Trophoblast cell (in vitro differentiated cells and primary cell): ENCODE results near the gene HIP1R.

Experiments
- DNase-seq, 2 donors: peaks; one replicate each; pipeline ENCODE4 v3.0.0-alpha.2; 2016
- H2AFZ ChIP-seq: 2 replicates; pipeline ENCODE4 v1.6.1; 2013; ENCODE audit warnings: low read length, moderate library complexity, mild to moderate bottlenecking; ENCODE audit not compliant: insufficient read depth, poor library complexity
- H2AK5ac ChIP-seq: 2 replicates; pipeline ENCODE4 v1.6.1; 2013; ENCODE audit warnings: mild to moderate bottlenecking, low read length
- H2BK120ac ChIP-seq: 2 replicates; pipeline ENCODE4 v1.6.1; 2013; ENCODE audit warnings: low read length, mild to moderate bottlenecking, moderate library complexity; ENCODE audit not compliant: insufficient read depth, poor library complexity
- H2BK12ac ChIP-seq: 2 replicates; pipeline ENCODE4 v1.6.1; 2013; ENCODE audit warnings: mild to moderate bottlenecking, low read length, moderate library complexity
- H2BK5ac ChIP-seq: 2 replicates; pipeline ENCODE4 v1.6.1; 2013; ENCODE audit warnings: low read length, low read depth, moderate library complexity, mild to moderate bottlenecking; ENCODE audit not compliant: poor library complexity
- H3K14ac ChIP-seq: 2 replicates; pipeline ENCODE4 v1.6.1; 2013; ENCODE audit warnings: mild to moderate bottlenecking, low read length
- H3K18ac ChIP-seq: 2 replicates; pipeline ENCODE4 v1.6.1; 2013; ENCODE audit warnings: mild to moderate bottlenecking, low read length
- H3K23ac ChIP-seq: 2 replicates; pipeline ENCODE4 v1.6.1; 2013; ENCODE audit warnings: low read length
- H3K27ac ChIP-seq: 2 replicates; pipeline ENCODE4 v1.5.1; 2013; ENCODE audit warnings: low read depth, mild to moderate bottlenecking, inconsistent platforms, low read length, moderate library complexity
- H3K27me3 ChIP-seq: 2 replicates; pipeline ENCODE4 v1.6.1; 2013; ENCODE audit warnings: inconsistent platforms, mild to moderate bottlenecking, low read length, moderate library complexity; ENCODE audit not compliant: insufficient read depth
- H3K36me3 ChIP-seq, 2 experiments: 1 replicate in 1 of 2; 2 replicates in 1 of 2; pipeline ENCODE4 v1.6.1; 2013; ENCODE audit warnings: low read length in 2 of 2, mild to moderate bottlenecking in 2 of 2, moderate library complexity in 1 of 2; ENCODE audit not compliant: insufficient read depth in 2 of 2, control insufficient read depth in 1 of 2
- H3K4ac ChIP-seq: 2 replicates; pipeline ENCODE4 v1.6.1; 2013; ENCODE audit warnings: low read depth, mild to moderate bottlenecking, low read length, moderate library complexity
- H3K4me1 ChIP-seq, 2 experiments: 1 replicate in 1 of 2; 2 replicates in 1 of 2; pipeline ENCODE4 v1.6.1; 2013; ENCODE audit warnings: low read length in 2 of 2, mild to moderate bottlenecking in 2 of 2, moderate library complexity in 1 of 2; ENCODE audit not compliant: insufficient read depth in 2 of 2, control insufficient read depth in 1 of 2
- H3K4me2 ChIP-seq: 2 replicates; pipeline ENCODE4 v1.6.1; 2013; ENCODE audit warnings: inconsistent platforms, mild to moderate bottlenecking, low read length, moderate library complexity
- H3K4me3 ChIP-seq: 2 replicates; pipeline ENCODE4 v1.5.1; 2013; ENCODE audit warnings: mild to moderate bottlenecking, low read depth, low read length, inconsistent platforms
- H3K79me1 ChIP-seq: one replicate; pipeline ENCODE4 v1.6.1; 2013; ENCODE audit warnings: low read length
- H3K79me2 ChIP-seq: 2 replicates; pipeline ENCODE4 v1.6.1; 2013; ENCODE audit warnings: low read length, mild to moderate bottlenecking; ENCODE audit not compliant: control insufficient read depth, insufficient read depth, poor library complexity
- H3K9ac ChIP-seq: 2 replicates; pipeline ENCODE4 v1.6.1; 2013; ENCODE audit warnings: mild to moderate bottlenecking, low read length
- H3K9me3 ChIP-seq: 2 replicates; pipeline ENCODE4 v1.6.1; 2013; ENCODE audit warnings: low read depth, mild to moderate bottlenecking, control low read depth, inconsistent platforms, low read length; ENCODE audit not compliant: insufficient read depth
- H4K12ac ChIP-seq: 2 replicates; pipeline ENCODE4 v1.6.1; 2013; ENCODE audit warnings: low read depth, mild to moderate bottlenecking, low read length, moderate library complexity
- H4K8ac ChIP-seq: 2 replicates; pipeline ENCODE4 v1.6.1; 2013; ENCODE audit warnings: low read depth, mild to moderate bottlenecking, low read length, moderate library complexity
- H4K91ac ChIP-seq: one replicate; pipeline ENCODE4 v1.6.1; 2013; ENCODE audit warnings: low read depth, mild to moderate bottlenecking, low read length, moderate library complexity
- WGBS: extraction: QIAGEN DNeasy Blood & Tissue Kit; methylation state at CpG from one replicate; pipeline ENCODE4 v1.1.7; 2013; ENCODE audit warnings: missing lambda C conversion rate; ENCODE audit not compliant: insufficient read length, insufficient coverage; ENCODE audit errors: extremely low coverage; 5-methylcytosine and 5-hydroxymethylcytosine counted together

Gene HIP1R

DNA sequence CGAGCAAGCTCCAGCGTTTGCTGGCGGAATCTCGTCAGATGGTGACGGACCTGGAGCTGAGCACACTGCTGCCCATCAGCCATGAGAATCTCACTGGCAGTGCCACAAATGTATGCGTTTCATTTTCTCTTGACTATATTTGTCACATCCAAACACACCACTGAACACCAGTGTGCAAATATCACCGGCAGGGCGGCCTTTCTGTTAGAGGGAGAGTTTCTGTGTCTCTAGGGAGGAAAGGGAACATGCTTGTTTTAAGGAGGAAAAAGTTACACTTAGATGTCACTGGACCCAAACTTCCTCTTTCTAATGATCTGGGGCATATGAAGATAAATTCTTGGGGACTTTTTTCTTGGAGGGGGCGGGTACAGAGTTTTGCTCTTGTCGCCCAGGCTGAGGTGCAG, 21.9 kb upstream of the HIP1R start:
- Histone ChIP-seq H3K27ac (no peak overlapping the region), H3K4ac (no peak overlapping the region), H2AFZ (no peak overlapping the region), H2AK5ac (no peak overlapping the region), H3K36me3 (peaks cover 0 to 2% of the 10 kb centered on the region in 2 experiments), H3K14ac (no peak overlapping the region), H2BK12ac (no peak overlapping the region), H3K4me3 (no peak overlapping the region), H4K12ac (no peak overlapping the region), H3K18ac (no peak overlapping the region), H3K79me1 (no peaks in the 10 kb centered on the region), H2BK5ac (no peak overlapping the region), H2BK120ac (no peak overlapping the region), H3K9ac (no peak overlapping the region), H3K79me2 (no peaks in the 10 kb centered on the region), H4K91ac (no peak overlapping the region), H4K8ac (no peak overlapping the region), H3K4me2 (no peak overlapping the region), H3K9me3 (peaks cover 2% of the 10 kb centered on the region), H3K27me3 (no peaks in the 10 kb centered on the region), H3K23ac (peak overlapping the region; percentile 59), H3K4me1 (peaks cover 0 to 6% of the 10 kb centered on the region in 2 experiments)
- WGBS = no CpG with 5 or more reads among the region's 10 CpGs
- no peak for DNase-seq

DNA sequence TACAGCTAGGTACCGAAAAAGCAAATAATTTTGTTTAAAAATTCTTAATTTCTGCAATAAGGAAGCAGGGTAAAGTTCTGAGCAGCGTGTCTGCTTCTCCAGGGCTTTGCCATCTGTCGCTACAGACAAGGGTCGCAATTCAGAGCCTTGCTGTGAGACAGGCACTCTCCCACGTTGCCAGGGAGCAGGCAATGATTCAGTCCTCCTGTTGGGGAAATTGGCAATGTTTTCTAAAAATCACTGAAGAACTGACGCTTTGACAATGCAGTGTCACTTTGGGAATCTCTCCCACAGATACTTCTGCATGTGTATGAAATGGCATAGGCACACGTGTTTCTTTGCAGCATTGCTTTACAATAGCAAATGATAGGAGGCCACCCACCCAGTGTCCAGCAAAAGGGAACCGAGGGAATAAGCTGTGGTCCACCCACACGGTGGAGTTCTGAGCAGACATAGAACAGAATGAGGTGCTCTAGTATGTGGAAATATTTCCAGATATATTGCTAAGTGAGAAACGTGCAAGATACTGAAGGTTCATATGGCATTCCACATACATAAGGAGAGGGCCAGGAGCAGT, 16.0 kb upstream of the HIP1R start:
- no peak overlapping the region for H3K27ac ChIP-seq
- no peak overlapping the region for H3K23ac ChIP-seq
- H4K12ac ChIP-seq = no peak overlapping the region
- H3K9ac ChIP-seq = no peak overlapping the region
- no peak overlapping the region for H2BK5ac ChIP-seq
- H3K79me2 ChIP-seq = no peaks in the 10 kb centered on the region
- H3K14ac ChIP-seq = no peak overlapping the region
- H2AFZ ChIP-seq = no peak overlapping the region
- no peak overlapping the region for H2BK120ac ChIP-seq
- DNase-seq = no peak
- WGBS = no CpG with 5 or more reads among the region's 10 CpGs
- H3K36me3 ChIP-seq = no peaks in the 10 kb centered on the region
- H2AK5ac ChIP-seq = no peak overlapping the region
- no peak overlapping the region for H4K91ac ChIP-seq
- H3K9me3 ChIP-seq = no peaks in the 10 kb centered on the region
- no peak overlapping the region for H2BK12ac ChIP-seq
- no peak overlapping the region for H3K4me3 ChIP-seq
- H3K79me1 ChIP-seq = no peaks in the 10 kb centered on the region
- H3K18ac ChIP-seq = no peak overlapping the region
- no peak overlapping the region for H3K4ac ChIP-seq
- no peaks in the 10 kb centered on the region for H3K27me3 ChIP-seq
- H3K4me2 ChIP-seq = no peak overlapping the region
- no peak overlapping the region for H4K8ac ChIP-seq
- H3K4me1 ChIP-seq = no peaks in the 10 kb centered on the region

DNA sequence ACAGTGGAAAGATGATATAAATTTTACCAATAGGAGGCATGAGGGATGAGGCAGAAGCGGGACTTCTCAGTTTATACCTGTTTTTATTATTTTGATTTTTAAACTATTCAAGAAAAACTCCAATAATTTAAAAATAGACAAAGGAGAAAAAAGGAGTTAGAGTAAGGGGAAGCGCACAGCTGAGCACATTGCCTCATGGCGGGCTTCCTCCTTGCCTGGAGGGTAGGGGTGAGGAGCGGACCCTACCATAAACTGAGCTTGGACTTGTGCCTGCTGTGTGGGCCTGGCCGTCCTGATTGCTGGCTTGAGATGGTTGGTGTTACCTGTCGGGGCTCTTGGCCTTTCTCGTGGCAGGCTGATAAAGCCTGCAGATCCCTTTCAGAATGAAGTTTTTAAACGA, 15.1 kb upstream of the HIP1R start:
- H3K27me3 ChIP-seq = no peaks in the 10 kb centered on the region
- no peak overlapping the region for H3K9ac ChIP-seq
- no peaks in the 10 kb centered on the region for H3K79me2 ChIP-seq
- H3K9me3 ChIP-seq = no peaks in the 10 kb centered on the region
- H3K18ac ChIP-seq = no peak overlapping the region
- H3K4me3 ChIP-seq = no peak overlapping the region
- no peak overlapping the region for H2AK5ac ChIP-seq
- no peak overlapping the region for H3K4ac ChIP-seq
- H3K36me3 ChIP-seq = no peaks in the 10 kb centered on the region
- WGBS = no CpG with 5 or more reads among the region's 8 CpGs
- H3K14ac ChIP-seq = no peak overlapping the region
- no peaks in the 10 kb centered on the region for H3K4me1 ChIP-seq
- no peak for DNase-seq
- H3K27ac ChIP-seq = no peak overlapping the region
- no peak overlapping the region for H4K8ac ChIP-seq
- no peak overlapping the region for H2BK12ac ChIP-seq
- no peak overlapping the region for H3K23ac ChIP-seq
- no peak overlapping the region for H2AFZ ChIP-seq
- no peak overlapping the region for H2BK120ac ChIP-seq
- no peak overlapping the region for H2BK5ac ChIP-seq
- no peak overlapping the region for H4K12ac ChIP-seq
- no peak overlapping the region for H4K91ac ChIP-seq
- no peak overlapping the region for H3K4me2 ChIP-seq
- no peaks in the 10 kb centered on the region for H3K79me1 ChIP-seq

DNA sequence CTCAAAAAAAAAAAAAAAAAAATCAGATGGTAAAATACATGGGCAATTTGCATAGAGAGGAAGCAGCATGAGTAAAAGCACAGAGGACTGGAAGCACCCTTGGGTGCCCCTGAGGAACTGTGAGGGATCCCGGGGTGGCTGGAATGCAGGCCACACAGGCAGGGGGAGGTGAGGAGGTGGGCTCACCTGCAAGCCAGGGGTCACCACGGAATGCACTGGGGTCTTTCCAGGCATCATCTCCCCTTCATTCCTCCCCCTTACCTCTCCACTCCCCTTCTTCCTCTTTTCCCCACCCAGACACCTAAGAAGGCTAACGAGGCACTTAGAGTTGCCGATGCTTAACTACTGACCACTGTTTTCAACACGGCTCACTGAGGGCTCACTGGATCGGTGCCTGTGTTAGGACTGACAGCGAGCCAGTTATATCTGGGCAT, 14.4 kb upstream of the HIP1R start:
- H3K14ac ChIP-seq = no peak overlapping the region
- H3K9ac ChIP-seq = no peak overlapping the region
- DNase-seq = no peak
- no peaks in the 10 kb centered on the region for H3K9me3 ChIP-seq
- WGBS = no CpG with 5 or more reads among the region's 7 CpGs
- H3K4me3 ChIP-seq = no peak overlapping the region
- no peaks in the 10 kb centered on the region for H3K79me1 ChIP-seq
- no peak overlapping the region for H3K23ac ChIP-seq
- no peaks in the 10 kb centered on the region for H3K36me3 ChIP-seq
- H2BK12ac ChIP-seq = no peak overlapping the region
- H2BK120ac ChIP-seq = no peak overlapping the region
- H3K4me1 ChIP-seq = no peaks in the 10 kb centered on the region
- no peak overlapping the region for H4K91ac ChIP-seq
- no peak overlapping the region for H3K4me2 ChIP-seq
- H2AFZ ChIP-seq = no peak overlapping the region
- H3K27me3 ChIP-seq = no peaks in the 10 kb centered on the region
- H3K27ac ChIP-seq = no peak overlapping the region
- H2AK5ac ChIP-seq = no peak overlapping the region
- no peak overlapping the region for H4K12ac ChIP-seq
- no peak overlapping the region for H3K18ac ChIP-seq
- H4K8ac ChIP-seq = no peak overlapping the region
- no peak overlapping the region for H3K4ac ChIP-seq
- H2BK5ac ChIP-seq = no peak overlapping the region
- H3K79me2 ChIP-seq = no peaks in the 10 kb centered on the region
